CD14-positive monocyte (primary cell): ENCODE results near the gene CCDC85C. TPM values are rescaled to one million over a fixed set of nuclear protein-coding genes. Genes with fewer than 3 reads are reported as not detected.

Source experiments
- DNase-seq, 3 donors: peaks; one replicate each; pipeline ENCODE4 v3.0.0-alpha.2; 2011 to 2022
- H2AFZ ChIP-seq: 2 replicates; pipeline ENCODE4 v1.6.0; 2012; ENCODE audit warnings: mild to moderate bottlenecking, low read depth, low read length, inconsistent platforms; ENCODE audit not compliant: insufficient read depth, poor library complexity, severe bottlenecking
- H3K27ac ChIP-seq, 2 donors: 1 replicate in 1 of 2; 2 replicates in 1 of 2; pipeline ENCODE4 v1.5.1; 2012 to 2013; ENCODE audit warnings: low read length in 2 of 2, control low read depth in 1 of 2, inconsistent platforms in 1 of 2, low read depth in 1 of 2, mild to moderate bottlenecking in 1 of 2
- H3K27me3 ChIP-seq, 2 donors: one replicate each; pipeline versions ENCODE4 v1.6.0 to v1.6.1; 2011 to 2013; ENCODE audit warnings: low read length in 2 of 2; ENCODE audit not compliant: control insufficient read depth in 2 of 2, insufficient read depth in 2 of 2
- H3K36me3 ChIP-seq, 2 donors: replicated peaks in 1 of 2; 1 replicate in 1 of 2; 2 replicates in 1 of 2; pipeline versions ENCODE4 v1.5.1 to v1.6.1; 2012 to 2013; ENCODE audit warnings: low read length in 2 of 2, control low read depth in 1 of 2, inconsistent platforms in 1 of 2, mild to moderate bottlenecking in 1 of 2; ENCODE audit not compliant: insufficient read depth in 2 of 2, control insufficient read depth in 1 of 2
- H3K4me1 ChIP-seq, 2 donors: 1 replicate in 1 of 2; 2 replicates in 1 of 2; pipeline versions ENCODE4 v1.5.1 to v1.6.1; 2012 to 2013; ENCODE audit warnings: low read length in 2 of 2, control low read depth in 1 of 2, inconsistent platforms in 1 of 2, mild to moderate bottlenecking in 1 of 2, moderate library complexity in 1 of 2; ENCODE audit not compliant: insufficient read depth in 2 of 2, control insufficient read depth in 1 of 2
- H3K4me2 ChIP-seq: replicated peaks from 2 replicates; pipeline ENCODE3; 2012; ENCODE audit warnings: low read length, moderate library complexity, mild to moderate bottlenecking; ENCODE audit not compliant: poor library complexity, severe bottlenecking; ENCODE audit errors: extremely low read depth
- H3K4me3 ChIP-seq, 3 experiments: fragments of 200-600 bp in 1 of 3; sonication (generic) in 1 of 3; replicated peaks in 1 of 3; 1 replicate in 2 of 3; 2 replicates in 1 of 3; pipeline ENCODE4 v1.5.1; 2011 to 2013; ENCODE audit warnings: low read length in 3 of 3, mild to moderate bottlenecking in 3 of 3, control low read depth in 2 of 3, low read depth in 2 of 3, inconsistent platforms in 1 of 3, moderate library complexity in 1 of 3
- H3K79me2 ChIP-seq: 2 replicates; pipeline ENCODE4 v1.6.0; 2012; ENCODE audit warnings: mild to moderate bottlenecking, control low read depth, inconsistent platforms, low read length, moderate library complexity; ENCODE audit not compliant: insufficient read depth
- H3K9ac ChIP-seq: 2 replicates; pipeline ENCODE4 v1.6.0; 2017; ENCODE audit warnings: low read length, mild to moderate bottlenecking; ENCODE audit not compliant: insufficient read depth, poor library complexity, severe bottlenecking
- H3K9me3 ChIP-seq, 2 donors: replicated peaks in 1 of 2; 1 replicate in 1 of 2; 2 replicates in 1 of 2; pipeline versions ENCODE4 v1.5.1 to v1.6.1; 2012 to 2013; ENCODE audit warnings: low read length in 2 of 2, control low read depth in 1 of 2; ENCODE audit not compliant: control insufficient read depth in 1 of 2, insufficient read depth in 1 of 2
- H4K20me1 ChIP-seq: 2 replicates; pipeline ENCODE4 v1.6.0; 2012; ENCODE audit warnings: mild to moderate bottlenecking, low read length, control low read depth, moderate library complexity; ENCODE audit not compliant: insufficient read depth
- H3K27ac Mint-ChIP-seq, 7 donors: one replicate each; pipeline ENCODE4 v1.8.0; 2020; ENCODE audit warnings: mild to moderate bottlenecking in 7 of 7, mixed read lengths in 7 of 7, moderate library complexity in 6 of 7, inconsistent platforms in 2 of 7
- H3K27me3 Mint-ChIP-seq, 3 donors: one replicate each; pipeline ENCODE4 v1.8.0; 2021 to 2022; ENCODE audit warnings: low read depth in 3 of 3, mild to moderate bottlenecking in 3 of 3, mixed read lengths in 3 of 3, moderate library complexity in 3 of 3, inconsistent platforms in 1 of 3
- H3K36me3 Mint-ChIP-seq, 2 donors: one replicate each; pipeline ENCODE4 v1.8.0; 2020; ENCODE audit warnings: mixed read lengths in 2 of 2, inconsistent platforms in 1 of 2, mild to moderate bottlenecking in 1 of 2
- H3K4me1 Mint-ChIP-seq: one replicate; pipeline ENCODE4 v1.8.0; 2020; ENCODE audit warnings: mild to moderate bottlenecking, mixed read lengths
- H3K4me3 Mint-ChIP-seq, 2 donors: one replicate each; pipeline ENCODE4 v1.8.0; 2020; ENCODE audit warnings: mild to moderate bottlenecking in 2 of 2, mixed read lengths in 2 of 2, moderate library complexity in 1 of 2
- H3K9me3 Mint-ChIP-seq, 7 donors: one replicate each; pipeline ENCODE4 v1.8.0; 2020 to 2022; ENCODE audit warnings: mixed read lengths in 7 of 7, mild to moderate bottlenecking in 6 of 7, moderate library complexity in 6 of 7, inconsistent platforms in 2 of 7
- WGBS: methylation state at CpG from one replicate; pipeline ENCODE4 v1.1.5; 2013; ENCODE audit warnings: missing lambda C conversion rate; ENCODE audit not compliant: insufficient coverage; 5-methylcytosine and 5-hydroxymethylcytosine counted together
- intact Hi-C, 2 donors: fragments of 100-400 bp; cut with micrococcal nuclease; formaldehyde crosslinking; loops; one replicate each; pipeline versions ENCODE4 v1.15.0 to v1.15.1; 2023
- polyA plus RNA-seq, 3 donors: library from polyadenylated mRNA; depleted of rRNA in 1 of 3; unstranded in 2 of 3; stranded (reverse) in 1 of 3; fragments of 300-500 nt in 2 of 3; fragments of >200 nt in 1 of 3; fragmentation: Illumina TruSeq in 2 of 3; gene quantifications; 1 replicate in 2 of 3; 2 replicates in 1 of 3; pipeline ENCODE4 v1.2.3, GENCODE V29; 2012 to 2021
- TF ChIP-seq, protein P1 (sequence below): fragments of 200-600 bp; IDR thresholded peaks from one replicate; pipeline ENCODE4 v1.8.0; 2022; ENCODE audit warnings: antibody characterized with exemption, mild to moderate bottlenecking

CCDC85C gene
- polyA plus RNA-seq, 3 donors: under 0.01 to 0.03 TPM; not detected in 1

DNA sequence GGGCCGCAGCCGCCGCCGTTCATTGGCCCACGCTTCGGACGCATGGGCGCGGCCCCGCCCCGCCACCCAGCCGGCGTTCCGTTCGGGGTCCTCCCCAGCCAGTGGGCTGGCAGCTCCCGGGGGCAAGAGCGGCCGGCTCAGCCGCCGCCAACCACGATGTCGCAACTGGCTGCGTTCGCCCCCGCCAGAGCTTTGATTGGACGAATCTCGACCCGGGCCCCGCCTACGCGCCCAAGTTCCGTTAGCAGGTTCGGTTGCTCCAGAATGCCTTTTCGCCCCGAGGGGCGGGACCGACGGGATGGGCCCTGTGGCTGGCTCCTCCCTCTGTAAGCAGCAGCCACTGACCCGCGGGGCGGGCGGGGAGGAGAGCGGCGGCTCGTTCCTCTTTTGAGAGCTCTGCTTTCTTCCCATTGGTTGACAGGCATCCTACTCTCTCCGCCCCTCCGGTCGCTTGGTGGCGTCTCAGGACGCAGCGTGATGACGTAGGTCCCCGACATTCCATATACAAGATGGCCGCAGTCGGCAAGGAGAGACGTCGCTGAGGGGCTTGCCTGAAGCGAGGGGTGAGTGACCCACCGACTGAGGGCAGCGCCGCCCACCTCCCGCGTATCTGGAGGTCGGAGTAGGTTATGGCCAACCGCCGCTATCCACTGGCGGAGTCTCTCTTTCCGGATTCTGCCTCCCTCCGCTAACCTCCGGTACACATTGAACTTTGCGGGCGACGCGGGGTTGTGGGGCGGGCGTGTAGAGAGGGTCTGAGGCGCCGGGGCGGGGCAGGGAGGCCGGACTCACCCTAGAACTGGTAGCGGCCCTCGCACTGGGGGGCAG lies 122.9 kb downstream of the CCDC85C start, which contains the start of gene CCNK:
Gene CCNK (plus strand): TSS at position 493 of the 828 bp plus-strand sequence. CDS start 11,269 bp downstream, outside the sequence.
- H3K4me2 ChIP-seq: peak within 1 kb of the TSS; percentile 93
- WGBS: under 1% methylated on average over 75 of the region's 82 CpGs
- H3K27ac ChIP-seq: peak within 1 kb of the TSS; percentile 87 to 96
- Mint-ChIP-seq H3K4me1 (peaks cover 49% of the 10 kb centered on the region), H3K9me3 (no peaks in the 10 kb centered on the region), H3K36me3 (no peaks in the 10 kb centered on the region), H3K27me3 (peaks cover 0 to 2% (median 0%) of the 10 kb centered on the region in 3 donors), H3K4me3 (peak within 1 kb of the TSS; percentile 95 to 97), H3K27ac (peak within 1 kb of the TSS; percentile 97 to 99 (median 98))
- peaks cover 80% of the 10 kb centered on the region for H4K20me1 ChIP-seq
- TF ChIP-seq, protein P1, sequence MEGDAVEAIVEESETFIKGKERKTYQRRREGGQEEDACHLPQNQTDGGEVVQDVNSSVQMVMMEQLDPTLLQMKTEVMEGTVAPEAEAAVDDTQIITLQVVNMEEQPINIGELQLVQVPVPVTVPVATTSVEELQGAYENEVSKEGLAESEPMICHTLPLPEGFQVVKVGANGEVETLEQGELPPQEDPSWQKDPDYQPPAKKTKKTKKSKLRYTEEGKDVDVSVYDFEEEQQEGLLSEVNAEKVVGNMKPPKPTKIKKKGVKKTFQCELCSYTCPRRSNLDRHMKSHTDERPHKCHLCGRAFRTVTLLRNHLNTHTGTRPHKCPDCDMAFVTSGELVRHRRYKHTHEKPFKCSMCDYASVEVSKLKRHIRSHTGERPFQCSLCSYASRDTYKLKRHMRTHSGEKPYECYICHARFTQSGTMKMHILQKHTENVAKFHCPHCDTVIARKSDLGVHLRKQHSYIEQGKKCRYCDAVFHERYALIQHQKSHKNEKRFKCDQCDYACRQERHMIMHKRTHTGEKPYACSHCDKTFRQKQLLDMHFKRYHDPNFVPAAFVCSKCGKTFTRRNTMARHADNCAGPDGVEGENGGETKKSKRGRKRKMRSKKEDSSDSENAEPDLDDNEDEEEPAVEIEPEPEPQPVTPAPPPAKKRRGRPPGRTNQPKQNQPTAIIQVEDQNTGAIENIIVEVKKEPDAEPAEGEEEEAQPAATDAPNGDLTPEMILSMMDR: no peak
- peak within 1 kb of the TSS; percentile 72 to 96 (median 93) for H3K4me3 ChIP-seq
- H3K27me3 ChIP-seq: no peaks in the 10 kb centered on the region
- peak within 1 kb of the TSS; percentile 76 for H2AFZ ChIP-seq
- DNase-seq: peak; percentile 100
- peaks cover 33 to 50% of the 10 kb centered on the region in 2 donors for H3K4me1 ChIP-seq
- H3K36me3 ChIP-seq: no peaks in the 10 kb centered on the region
- peaks cover 92% of the 10 kb centered on the region for H3K79me2 ChIP-seq
- intact Hi-C loops: loop anchor here in 1 of 2 donors (5.0 kb wide), 1 partner anchor 201 kb away; the partner anchor contains the start of gene CYP46A1
- H3K9ac ChIP-seq: peak within 1 kb of the TSS; percentile 94
- no peaks in the 10 kb centered on the region for H3K9me3 ChIP-seq
